Measurements from ENCODE around the gene FATE1.

Gene FATE1

GRCh38 chrX:151704041-151704663 lies 11.7 kb upstream of the FATE1 start:
- no peak for DNase-seq

GRCh38 chrX:151708821-151709220 lies 7.0 kb upstream of the FATE1 start:
- DNase-seq = no peak

GRCh38 chrX:151710457-151710856 lies 5.4 kb upstream of the FATE1 start:
- DNase-seq = no peak

GRCh38 chrX:151711154-151711553 lies 4.7 kb upstream of the FATE1 start:
- DNase-seq = no peak

- no peak for DNase-seq
These were observed 4.0 kb upstream of the FATE1 start for GRCh38 chrX:151711787-151712186.

- no peak for DNase-seq
These were observed 3.6 kb upstream of the FATE1 start for GRCh38 chrX:151712253-151712652.

GRCh38 chrX:151713849-151714248 lies 2.0 kb upstream of the FATE1 start:
- no peak for DNase-seq

- DNase-seq = no peak
These were observed 1.5 kb upstream of the FATE1 start for GRCh38 chrX:151714362-151714761.

- no peak for DNase-seq
These were observed 6.5 kb downstream of the FATE1 start for GRCh38 chrX:151722241-151722846.

- DNase-seq = no peak
These were observed 7.4 kb downstream of the FATE1 start for GRCh38 chrX:151723156-151723760.

- DNase-seq = no peak
These were observed 8.9 kb downstream of the FATE1 start for GRCh38 chrX:151724563-151725337.

GRCh38 chrX:151725338-151725614 lies 9.4 kb downstream of the FATE1 start:
- DNase-seq = no peak

- DNase-seq = no peak
These were observed 10.9 kb downstream of the FATE1 start for GRCh38 chrX:151726751-151727150.

GRCh38 chrX:151727346-151727745 lies 11.5 kb downstream of the FATE1 start:
- no peak for DNase-seq

GRCh38 chrX:151729056-151729725 lies 13.4 kb downstream of the FATE1 start:
- no peak for DNase-seq

GRCh38 chrX:151734446-151734845 lies 18.6 kb downstream of the FATE1 start, which contains the start of gene CNGA2:
TSS of gene CNGA2 (plus strand) at chrX:151734746. CDS start at chrX:151738484, 3,738 bp downstream.
- DNase-seq = no peak

GRCh38 chrX:151735219-151735618 lies 19.4 kb downstream of the FATE1 start:
- no peak for DNase-seq

GRCh38 chrX:151736685-151737084 lies 20.9 kb downstream of the FATE1 start:
- no peak for DNase-seq

GRCh38 chrX:151737494-151737893 lies 21.7 kb downstream of the FATE1 start:
- DNase-seq = no peak

GRCh38 chrX:151738751-151739150 lies 22.9 kb downstream of the FATE1 start:
- DNase-seq = no peak

- DNase-seq = no peak
These were observed 25.8 kb downstream of the FATE1 start for GRCh38 chrX:151741606-151742005.

- DNase-seq = no peak
These were observed 26.5 kb downstream of the FATE1 start for GRCh38 chrX:151742311-151742710.

All from activated effector memory CD4-positive, alpha-beta T cell treated with anti-CD3 and anti-CD28 coated beads, Interleukin-2, amount 50 U/mL, for 16 hours (primary cell).